HG03460 (cell line): ENCODE measurements around the gene PSPN.

Source experiments
- ATAC-seq: cut with Tn5 transposase; IDR thresholded peaks from one replicate; pipeline ENCODE4 v1.9.1; 2021; ENCODE audit not compliant: unreplicated experiment

PSPN gene, protein sequence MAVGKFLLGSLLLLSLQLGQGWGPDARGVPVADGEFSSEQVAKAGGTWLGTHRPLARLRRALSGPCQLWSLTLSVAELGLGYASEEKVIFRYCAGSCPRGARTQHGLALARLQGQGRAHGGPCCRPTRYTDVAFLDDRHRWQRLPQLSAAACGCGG

DNA sequence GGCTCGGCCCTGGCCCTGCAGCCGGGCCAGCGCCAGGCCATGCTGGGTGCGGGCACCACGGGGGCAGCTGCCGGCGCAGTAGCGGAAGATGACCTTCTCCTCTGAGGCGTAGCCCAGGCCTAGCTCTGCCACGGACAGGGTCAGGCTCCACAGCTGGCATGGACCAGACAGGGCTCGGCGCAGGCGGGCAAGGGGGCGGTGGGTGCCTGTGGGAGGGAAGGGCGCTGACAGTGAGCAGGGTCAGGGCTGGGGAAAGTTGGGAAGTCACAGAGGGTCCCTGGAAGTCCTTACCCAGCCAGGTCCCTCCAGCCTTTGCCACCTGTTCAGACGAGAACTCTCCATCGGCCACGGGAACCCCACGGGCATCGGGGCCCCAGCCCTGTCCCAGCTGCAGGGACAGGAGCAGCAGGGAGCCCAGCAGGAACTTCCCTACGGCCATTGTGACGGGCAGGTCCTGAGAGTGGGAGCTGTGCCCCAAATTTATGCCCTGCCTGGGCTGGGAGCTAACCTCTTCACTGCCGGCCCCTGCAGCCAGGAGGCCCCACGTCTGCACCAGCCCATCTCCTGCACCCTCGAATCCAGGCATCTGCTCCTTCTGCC, at the start of gene PSPN:
Gene PSPN, minus strand, starts transcription at position 523 of the 600 bp plus-strand sequence. Its CDS starts 84 bp downstream, at position 439.
- ATAC-seq: no peak

DNA sequence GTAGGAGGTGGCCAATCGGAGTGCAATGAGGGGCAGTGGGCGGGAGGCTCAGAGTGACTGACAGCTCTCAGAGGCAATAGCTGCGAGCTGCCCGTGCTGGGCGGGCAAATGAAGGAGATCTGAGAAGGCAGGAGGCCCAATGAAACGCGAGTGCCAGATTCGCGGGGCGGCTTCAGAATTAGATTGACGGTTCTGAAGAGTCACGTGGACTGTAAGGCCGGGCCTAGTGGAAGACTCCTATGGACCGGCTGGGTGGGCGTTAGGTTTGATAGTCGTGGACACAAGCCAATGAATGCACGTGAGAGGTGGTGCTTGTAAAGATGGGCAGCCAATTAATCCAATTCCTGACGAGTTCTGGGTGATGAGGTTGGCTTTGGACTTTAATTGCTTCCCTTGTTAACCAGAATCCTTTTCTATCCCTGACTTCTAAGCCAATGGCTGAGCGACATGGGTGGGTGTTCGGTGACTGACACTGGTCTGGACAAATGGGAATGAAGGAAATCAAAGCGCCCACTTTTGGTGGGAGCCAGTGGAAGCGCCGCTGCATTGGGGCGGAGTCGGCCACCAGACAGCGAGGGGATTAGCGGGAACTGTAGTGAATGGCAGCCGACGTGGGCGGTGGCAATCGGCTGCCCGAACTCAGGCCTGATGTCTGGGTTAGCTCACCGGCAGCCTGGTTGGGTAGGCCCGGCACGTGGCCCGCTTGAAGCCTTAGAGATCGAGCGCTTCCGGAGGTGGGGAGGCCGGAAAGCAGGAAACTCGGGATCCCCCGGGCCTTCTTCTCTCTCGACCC, 49.4 kb upstream of the PSPN start:
- ATAC-seq: peak; percentile 86

DNA sequence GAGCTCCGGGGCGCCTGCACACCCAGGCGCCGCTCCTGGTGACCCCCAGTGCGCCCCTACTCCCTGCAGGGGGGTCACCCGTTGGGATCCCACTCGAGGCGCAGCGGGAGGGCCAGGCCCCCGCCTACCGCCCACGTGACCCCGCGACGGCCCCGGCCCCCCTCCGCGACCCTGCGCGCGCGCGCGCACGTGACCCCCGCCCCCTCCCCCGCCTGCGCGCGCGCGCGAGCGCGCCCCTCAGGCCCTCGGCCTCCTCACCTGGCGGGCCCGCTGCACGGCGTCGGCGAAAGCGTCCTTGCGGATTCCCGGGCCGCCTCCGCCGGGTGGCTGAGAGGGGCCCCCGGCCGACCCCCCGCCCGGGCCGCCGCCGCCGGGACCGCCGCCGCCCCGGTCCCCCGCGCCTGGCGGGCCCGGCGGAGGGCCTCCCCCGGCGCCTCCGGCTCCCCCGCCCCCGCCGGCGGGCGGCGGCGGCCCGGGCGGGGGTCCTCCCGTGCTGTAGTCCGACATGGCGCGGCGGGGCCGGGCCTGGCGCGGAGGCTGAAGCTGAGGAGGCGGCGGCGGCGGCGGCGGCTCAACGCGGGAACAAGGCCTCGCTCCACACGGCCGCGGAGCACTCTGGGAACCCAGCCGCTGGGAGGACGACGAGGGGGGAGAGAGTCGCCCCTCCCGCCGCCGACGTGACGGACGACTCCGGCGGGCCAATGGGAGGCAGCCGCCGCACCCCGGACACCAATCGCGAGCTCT, 48.6 kb upstream of the PSPN start, which contains the start of gene KHSRP:
Gene KHSRP, minus strand, starts transcription at position 617 of the 744 bp plus-strand sequence. Its CDS starts 110 bp downstream, at position 507.
- ATAC-seq: no peak

DNA sequence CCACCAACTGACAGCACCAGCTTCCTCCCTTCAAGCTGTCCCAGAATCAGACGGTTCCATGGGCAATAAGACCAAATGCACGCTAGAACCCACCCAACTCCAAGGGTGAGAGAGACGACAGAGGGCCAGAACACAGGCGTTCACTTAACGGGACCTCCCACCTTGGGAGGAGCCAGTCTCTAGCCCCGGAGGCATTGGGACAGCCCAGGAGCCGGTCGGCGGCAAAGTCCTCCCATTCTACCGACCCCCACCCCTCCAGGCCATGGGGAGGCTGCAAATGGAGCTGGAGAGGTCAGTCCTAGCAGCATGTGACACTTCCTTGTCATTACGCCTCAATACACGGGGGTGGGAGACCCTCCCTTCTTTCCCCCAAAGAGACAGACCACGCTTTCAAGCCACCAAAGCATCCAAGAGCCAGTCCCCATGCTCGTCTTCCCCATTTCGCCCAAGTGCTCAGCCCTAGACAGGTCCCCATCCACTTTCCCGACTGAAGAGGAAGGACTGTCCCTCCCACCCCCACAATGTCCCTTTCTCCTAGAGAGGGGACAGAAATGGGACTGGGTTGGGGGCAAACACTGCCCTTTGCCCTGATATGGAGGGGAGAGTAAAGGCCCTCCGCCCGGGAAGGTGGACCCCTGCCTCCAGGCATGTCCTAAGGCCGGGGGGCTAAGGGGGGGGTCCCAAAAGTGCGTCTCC, 47.9 kb upstream of the PSPN start:
- no peak for ATAC-seq

DNA sequence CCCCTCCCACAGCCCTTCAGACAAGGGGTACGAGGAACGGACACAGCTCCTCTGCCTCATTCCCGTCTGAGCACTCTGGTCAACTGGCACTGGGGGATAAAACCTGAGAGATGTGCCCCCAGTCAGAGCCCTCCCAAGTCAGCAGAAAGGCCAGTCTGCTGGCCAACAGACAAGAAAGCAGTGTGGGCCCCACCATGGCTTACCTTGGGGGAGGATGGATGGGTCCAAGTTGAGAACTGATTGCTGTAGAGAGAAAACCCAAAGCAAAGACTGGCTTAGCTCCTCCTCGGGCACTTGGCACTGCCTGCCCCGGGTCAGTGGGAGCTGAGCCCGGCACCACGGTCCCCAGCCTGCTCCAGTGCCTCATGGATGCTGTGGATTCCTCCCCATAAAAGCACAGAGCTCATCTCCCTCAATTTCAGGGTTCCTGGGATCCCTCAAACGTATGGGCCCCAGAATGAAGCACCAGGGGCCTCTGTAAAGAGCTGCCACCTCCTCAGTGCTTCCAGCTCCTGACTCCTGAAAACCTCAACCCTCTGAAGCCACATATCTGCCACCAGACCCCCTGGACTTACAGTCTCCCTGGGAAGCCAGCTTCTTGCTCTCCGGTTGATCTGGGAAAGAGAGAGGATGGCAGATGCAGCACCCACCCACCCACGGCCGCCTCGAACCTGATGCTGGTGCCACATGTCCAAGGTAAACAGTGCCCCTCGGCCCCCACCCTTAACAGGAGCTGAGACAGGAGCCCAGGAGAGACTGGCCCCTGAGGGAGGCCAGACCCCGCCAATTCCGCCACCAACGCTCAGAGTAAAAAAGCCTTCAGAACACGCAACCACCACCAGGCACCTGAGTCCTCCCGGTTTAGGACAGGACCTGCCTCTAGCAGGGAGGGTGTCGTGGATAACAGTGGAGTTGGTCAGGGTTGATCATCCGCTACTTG, 45.6 kb upstream of the PSPN start:
- no peak for ATAC-seq

DNA sequence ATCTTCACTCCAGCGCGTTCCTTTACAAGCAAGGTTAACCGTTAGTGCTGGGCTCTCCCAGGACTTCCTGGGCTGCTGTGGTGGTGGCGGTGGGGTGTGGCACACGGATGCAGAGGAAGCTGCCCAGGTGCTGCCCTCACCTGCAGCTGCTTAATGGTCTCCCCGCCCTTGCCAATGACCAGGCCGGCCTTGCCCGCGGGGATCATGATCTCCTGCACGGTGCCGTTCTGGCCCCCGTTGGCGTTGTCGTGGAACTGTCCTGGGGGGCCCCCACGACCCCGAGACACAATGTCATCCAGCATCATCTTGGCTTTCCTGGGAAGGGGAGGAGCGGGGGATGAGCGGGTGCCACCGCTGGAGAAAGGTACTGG, 42.8 kb upstream of the PSPN start:
- no peak for ATAC-seq

DNA sequence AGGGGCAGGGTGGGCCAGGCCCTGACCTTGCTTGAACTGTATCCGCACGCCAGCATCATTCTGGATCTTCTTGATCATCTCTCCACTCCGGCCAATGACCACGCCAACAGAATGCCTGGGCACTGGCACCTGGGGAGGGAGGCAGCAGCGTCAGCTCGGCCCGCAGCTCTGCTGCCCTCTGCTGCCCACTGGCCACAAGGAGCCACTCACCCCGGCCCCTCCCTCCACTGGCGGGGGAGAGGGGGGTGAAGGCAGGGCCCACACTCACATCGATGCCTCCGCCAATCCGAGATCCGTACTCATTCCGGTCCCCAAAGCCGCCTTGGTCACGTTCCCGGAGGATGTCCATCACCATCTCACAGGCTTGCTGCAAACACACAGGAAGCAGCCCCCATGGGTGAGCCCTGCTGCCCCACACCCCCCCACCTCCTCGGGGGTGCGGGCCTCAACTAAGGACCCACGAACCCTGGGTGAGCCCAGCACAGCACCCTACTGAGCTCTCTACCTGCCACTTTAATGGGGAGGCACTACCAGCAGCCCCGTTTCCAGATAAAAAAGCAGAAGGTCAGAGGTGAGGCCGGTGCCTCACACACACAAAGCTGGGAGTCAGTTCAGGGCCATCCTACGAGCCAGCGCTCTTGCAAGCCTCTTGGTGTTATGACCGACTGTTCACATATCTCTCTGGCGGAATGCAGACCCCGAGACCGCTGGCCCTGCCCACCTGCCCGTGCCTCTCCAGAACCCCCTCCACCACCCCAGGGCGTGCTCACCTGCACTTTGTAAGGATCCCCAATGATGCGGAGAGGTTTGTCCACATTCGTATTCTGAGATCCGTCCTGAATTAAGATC, 42.2 kb upstream of the PSPN start:
- ATAC-seq: no peak

DNA sequence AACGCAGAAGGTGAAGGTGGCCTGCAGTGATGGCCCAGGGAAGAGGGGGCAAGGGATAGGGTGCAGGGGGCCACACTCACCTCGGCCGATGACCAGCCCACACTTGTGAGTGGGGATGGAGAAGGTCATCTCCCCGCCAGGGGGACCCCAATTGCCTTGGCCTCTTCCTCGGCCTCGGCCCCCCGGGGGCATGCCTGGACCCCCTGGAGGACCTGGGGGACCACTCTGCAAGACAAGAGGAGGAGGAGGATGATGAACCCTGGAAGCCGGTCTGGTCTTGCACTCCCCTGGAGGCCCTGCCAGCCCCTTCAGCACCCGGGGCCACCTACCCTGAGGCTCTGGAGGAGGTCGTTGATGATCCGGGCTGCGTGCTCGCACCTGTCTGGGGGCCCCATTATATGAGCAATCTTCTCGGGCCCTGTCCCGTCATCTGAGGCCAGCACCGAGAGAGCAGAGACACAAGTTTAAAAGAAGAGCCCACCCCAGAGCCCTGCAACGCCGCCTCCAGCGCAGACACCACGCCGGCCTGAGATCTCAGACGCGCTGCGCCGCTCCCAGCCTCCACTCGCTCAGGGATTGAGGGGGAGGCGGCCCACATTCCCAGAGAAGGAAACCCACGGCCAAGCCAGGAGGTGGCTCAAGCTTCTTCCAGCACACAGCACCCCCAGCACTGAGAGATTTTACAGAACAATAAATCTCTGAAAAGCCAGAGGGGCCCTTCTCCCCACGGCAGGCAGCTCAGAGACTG, 41.1 kb upstream of the PSPN start:
- ATAC-seq: no peak

DNA sequence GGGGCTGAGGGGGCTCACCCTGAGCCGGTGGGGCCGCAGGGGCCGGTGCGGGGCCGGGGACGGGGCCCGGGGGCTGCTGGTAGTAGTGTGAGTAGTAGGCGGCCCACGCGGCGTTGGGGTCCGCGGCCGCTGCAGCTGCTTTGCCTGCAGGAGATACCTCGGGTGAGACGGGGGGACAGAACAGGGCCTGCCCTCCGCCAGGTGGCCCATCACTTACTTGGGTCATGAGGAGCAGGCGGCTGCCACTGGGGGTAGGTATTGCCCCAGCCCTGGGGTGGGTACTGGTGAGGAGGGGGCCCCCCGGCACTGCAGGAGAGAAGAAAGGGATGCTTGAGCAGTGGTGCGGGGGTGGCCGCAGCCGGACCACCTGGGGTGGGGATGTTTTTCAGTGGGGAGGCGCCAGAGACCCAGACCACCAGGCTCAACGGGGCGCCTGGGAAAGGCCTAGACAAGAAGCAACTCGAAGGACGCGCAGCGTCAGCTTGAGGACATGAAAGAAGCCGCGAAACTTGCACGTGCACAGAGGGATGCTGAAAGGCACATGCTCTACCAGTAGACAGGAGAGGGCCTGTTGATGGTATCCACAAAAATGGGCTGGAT, 40.0 kb upstream of the PSPN start:
- ATAC-seq: no peak

DNA sequence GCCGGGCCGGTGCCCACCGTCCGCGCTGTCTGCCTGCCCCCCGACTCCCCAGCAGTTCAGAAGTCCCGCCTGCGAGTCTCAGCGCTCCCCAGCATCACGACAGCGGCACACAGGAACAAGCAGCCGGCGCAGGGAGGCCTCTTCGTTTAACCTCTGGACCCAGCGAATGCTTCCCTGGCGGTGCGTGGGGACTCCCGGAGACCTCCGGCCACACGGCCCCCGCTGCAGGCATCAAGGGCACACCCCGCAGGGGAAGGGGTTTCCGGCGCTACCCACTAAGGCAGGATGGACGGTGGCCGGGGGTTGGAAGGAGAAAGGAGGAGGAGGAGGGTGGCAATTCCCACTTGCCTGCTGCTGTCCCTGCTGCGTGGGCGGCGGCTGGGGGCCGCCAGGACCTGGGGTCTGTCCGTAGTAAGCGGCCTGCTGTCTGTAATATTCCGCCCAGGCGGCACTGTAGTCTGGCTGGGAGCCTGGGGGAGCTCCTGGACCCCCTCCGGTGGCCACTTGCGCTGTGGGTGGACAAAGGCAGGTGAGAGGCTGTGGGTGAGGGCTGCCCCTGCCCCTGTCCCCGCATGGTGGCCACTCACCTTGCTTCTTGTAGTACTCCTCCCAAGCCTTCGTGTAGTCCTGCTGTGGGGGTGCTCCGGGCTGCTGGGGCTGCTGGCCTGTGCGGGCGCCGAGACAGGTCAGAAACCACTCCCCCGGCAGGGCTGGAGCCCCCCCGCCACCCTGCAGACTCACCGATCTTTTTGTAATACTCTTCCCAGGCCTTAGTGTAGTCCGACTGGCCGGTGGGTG, 39.3 kb upstream of the PSPN start:
- no peak for ATAC-seq

DNA sequence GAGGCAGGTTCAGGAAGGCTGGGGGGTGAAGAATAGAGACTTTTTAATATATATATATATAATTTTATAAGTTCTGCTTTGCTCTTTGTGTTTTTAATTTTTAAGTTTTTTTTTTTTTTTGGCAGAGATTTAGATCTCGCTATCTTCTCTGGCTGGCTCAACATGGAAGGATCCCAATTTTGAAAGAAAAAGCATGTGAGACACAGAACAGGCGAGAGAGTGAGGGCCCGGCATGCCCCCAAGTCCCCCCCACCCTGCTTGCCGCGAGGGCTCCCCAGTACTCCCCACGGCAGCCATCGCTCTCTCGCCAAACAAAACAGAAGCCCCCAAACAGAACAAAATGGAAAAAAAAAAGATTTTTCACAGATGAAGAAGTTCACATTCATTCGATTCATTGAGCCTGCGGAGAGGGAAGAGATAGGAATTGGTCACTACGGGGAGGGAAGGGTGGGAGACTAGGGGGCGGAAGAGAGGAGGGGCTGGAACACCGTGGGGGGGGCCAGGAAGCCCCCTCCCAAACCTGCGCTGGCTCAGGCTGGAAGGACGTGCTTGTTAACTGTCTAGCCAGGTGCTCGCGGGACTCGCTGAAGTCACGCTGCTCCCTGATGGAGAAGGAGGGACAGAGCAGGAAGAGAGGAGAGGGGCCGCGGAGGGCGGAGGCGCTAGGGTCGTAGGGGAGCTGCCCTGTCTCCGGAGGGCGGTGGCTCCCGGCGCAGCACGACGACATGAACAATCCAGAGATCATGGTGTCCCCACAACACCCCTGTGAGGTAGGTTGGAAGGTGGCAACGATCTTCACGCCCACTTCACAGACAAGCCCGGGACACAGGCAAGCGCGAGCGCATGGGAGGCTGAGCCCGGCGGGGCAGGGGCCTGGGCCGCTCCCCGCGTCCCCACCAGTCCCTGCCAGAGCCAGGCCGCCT, 38.2 kb upstream of the PSPN start:
- no peak for ATAC-seq

DNA sequence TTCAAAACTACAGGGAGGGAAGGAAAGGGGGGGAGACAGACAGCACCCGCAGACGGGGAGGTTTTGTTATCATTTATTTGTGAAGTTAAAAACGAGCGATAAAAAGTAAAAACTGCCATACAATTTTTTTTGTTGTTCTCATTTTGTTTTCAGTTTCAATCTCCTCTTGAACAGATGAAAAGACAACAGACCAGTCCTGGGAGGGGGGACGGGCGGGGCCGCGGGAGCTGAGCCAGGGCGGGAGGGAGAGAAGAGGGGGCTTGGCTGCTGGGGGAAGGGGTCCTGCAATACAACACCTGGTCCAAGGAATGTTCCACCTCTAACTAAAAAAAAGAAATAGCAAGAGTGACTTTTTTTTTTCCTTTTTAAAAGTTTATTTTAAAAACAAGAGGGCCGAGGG, 37.6 kb upstream of the PSPN start:
- ATAC-seq: no peak

DNA sequence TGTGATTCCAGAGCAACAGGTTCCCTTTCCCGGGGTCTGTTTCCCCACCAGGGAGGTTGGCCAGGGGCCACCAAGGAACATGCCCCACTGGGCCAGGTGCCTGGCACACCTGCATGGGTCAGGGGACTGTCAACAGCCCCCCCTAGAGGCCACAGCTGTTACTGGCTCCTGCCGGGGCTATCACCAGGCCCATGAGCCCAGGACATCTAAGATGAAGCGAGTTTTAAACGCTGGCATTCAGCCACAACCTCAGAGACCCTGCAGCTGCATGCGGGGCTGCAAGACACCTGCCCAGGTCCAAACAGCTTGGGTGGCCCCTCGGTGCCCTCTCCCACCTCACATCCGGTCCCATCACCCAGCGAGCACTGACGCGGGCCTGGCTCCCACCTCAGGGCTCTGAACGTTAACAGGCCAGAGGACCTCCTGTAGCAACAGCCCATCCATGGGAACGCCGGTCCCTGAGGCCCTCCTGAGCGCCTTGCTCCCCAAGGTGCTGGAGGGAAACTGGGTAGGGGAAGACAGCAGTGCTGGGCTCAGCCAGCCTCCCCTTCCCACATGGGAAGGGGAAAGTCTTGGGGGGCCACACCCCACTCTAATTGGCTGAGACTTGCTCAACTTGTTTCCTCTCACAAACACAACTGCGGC, 36.8 kb upstream of the PSPN start:
- ATAC-seq: no peak

DNA sequence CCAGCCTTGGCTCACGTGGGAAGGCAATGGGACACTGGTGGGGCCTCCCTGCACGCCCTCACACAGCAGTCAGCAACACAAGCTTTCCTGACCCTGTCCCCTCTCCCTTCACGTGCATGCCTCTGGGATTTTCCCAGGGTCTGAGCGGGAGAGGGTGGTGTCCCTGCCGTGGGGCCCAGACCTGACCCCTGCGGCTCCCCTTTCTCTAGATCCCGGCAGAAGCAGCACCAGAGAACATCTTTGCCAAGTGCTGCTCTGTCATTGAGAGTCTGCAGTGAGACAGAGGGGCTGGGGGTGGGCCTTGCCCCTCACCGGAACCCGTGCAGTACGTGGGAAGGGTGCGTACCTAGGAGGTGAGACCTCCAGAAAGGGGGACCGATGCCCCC, 36.3 kb upstream of the PSPN start:
- ATAC-seq: no peak

DNA sequence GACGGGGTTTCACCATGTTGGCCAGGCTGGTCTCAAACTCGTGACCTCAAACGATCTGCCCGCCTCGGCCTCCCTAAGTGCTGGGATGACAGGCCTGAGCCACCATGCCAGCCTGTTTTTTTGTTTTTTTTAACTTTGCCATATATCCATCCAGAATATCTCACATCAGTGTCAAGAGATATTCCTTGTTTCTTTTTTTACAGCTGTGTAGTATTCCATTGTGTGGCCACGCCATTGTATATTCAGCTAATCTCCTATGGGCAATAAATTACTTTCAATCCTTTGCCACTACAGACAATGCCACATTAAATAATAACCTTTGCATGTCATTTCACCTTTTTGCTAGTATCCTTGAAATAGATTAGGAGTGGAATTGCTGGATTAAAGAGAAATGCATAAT, 33.6 kb upstream of the PSPN start:
- ATAC-seq: no peak

DNA sequence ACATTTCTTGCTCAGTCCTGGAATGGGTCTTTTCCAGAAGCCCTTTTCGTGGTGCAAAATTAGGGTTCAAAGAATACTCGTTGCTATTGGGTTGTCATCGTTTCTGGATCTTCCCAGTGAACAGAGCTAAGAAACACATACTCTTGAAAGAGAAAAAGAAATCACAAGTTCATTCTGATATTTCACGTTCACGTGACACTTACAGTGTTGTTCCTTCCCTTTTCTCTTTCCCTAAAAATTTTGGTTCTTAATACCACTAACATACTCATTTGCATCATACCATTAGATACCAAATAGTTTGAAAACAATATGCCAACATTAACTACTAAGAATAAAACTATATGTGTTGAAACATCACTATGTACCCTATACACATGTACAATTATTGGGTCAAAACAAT, 30.7 kb upstream of the PSPN start:
- no peak for ATAC-seq
